Calu3 (cell line): ENCODE data around the gene TMEM128. TPM values are rescaled to one million over a fixed set of nuclear protein-coding genes. Genes with fewer than 3 reads are reported as not detected.
"Not testable (repeated sequence)": the region's sequence is repeated elsewhere in the genome, so short reads cannot be mapped to it uniquely, and the experiment has no call there.

Source experiments
- BruUV-seq: library from RNA; stranded (reverse); fragments of 400-500 nt; replicated peaks from 2 replicates; lab custom pipeline; 2021; lab: Mats Ljungman, UMichigan
- CTCF ChIA-PET: fragments of 300-600 bp; sonication (Branson Sonifier 250); formaldehyde crosslinking; loops from one replicate; lab custom pipeline; 2022; ENCODE audit warnings: antibody characterized with exemption; lab: Charles Lee
- DNase-seq: peaks from one replicate; pipeline ENCODE4 v3.0.0; 2022
- H3K27ac Mint-ChIP-seq: one replicate; pipeline ENCODE4 v1.8.0; 2022; ENCODE audit warnings: mixed read lengths; ENCODE audit not compliant: unreplicated experiment
- H3K27me3 Mint-ChIP-seq: one replicate; pipeline ENCODE4 v1.8.0; 2022; ENCODE audit warnings: mixed read lengths; ENCODE audit not compliant: unreplicated experiment
- H3K36me3 Mint-ChIP-seq: one replicate; pipeline ENCODE4 v1.8.0; 2022; ENCODE audit warnings: mild to moderate bottlenecking, moderate library complexity, mixed read lengths; ENCODE audit not compliant: insufficient read depth, unreplicated experiment
- H3K4me1 Mint-ChIP-seq: one replicate; pipeline ENCODE4 v1.8.0; 2022; ENCODE audit warnings: mild to moderate bottlenecking, low read depth, mixed read lengths; ENCODE audit not compliant: unreplicated experiment
- H3K4me3 Mint-ChIP-seq: one replicate; pipeline ENCODE4 v1.8.0; 2022; ENCODE audit warnings: mild to moderate bottlenecking, low read depth, moderate library complexity, mixed read lengths; ENCODE audit not compliant: unreplicated experiment
- H3K9me3 Mint-ChIP-seq: one replicate; pipeline ENCODE4 v1.8.0; 2022; ENCODE audit warnings: low read depth, mixed read lengths; ENCODE audit not compliant: unreplicated experiment
- CTCF ChIP-seq: fragments of 200-600 bp; IDR thresholded peaks from one replicate; pipeline ENCODE4 v1.8.0; 2022; ENCODE audit warnings: antibody characterized with exemption; ENCODE audit not compliant: unreplicated experiment
- intact Hi-C: fragments of 100-400 bp; cut with micrococcal nuclease; formaldehyde crosslinking; loops from one replicate; pipeline ENCODE4 v1.10.0; 2022; ENCODE audit not compliant: unreplicated experiment
- total RNA-seq: library from RNA; stranded (reverse); gene quantifications from 2 replicates; pipeline ENCODE4 v1.2.3, GENCODE V29; 2022

The TMEM128 gene
- total RNA-seq, 1 experiment from 2014 or later: 15.1 TPM

GRCh38 chr4:4217113-4217512, 30.9 kb downstream of the TMEM128 start:
- intact Hi-C loops: no loop called here
- TF ChIP-seq CTCF: no peak
- no peaks in the 10 kb centered on the region for H3K4me1 Mint-ChIP-seq
- no peak for DNase-seq
- no peaks in the 10 kb centered on the region for H3K36me3 Mint-ChIP-seq
- no peaks in the 10 kb centered on the region for H3K9me3 Mint-ChIP-seq
- no peak overlapping the region for H3K4me3 Mint-ChIP-seq
- peaks cover 24% of the 10 kb centered on the region for H3K27me3 Mint-ChIP-seq
- no TSS peak for BruUV-seq
- CTCF ChIA-PET: no interaction called here
- H3K27ac Mint-ChIP-seq: no peak overlapping the region

GRCh38 chr4:4216648-4217047, 31.4 kb downstream of the TMEM128 start:
- Mint-ChIP-seq H3K4me1 (no peaks in the 10 kb centered on the region), H3K4me3 (no peak overlapping the region), H3K27me3 (peaks cover 24% of the 10 kb centered on the region), H3K27ac (no peak overlapping the region), H3K9me3 (no peaks in the 10 kb centered on the region), H3K36me3 (no peaks in the 10 kb centered on the region)
- DNase-seq: no peak
- BruUV-seq: no TSS peak
- no peak for TF ChIP-seq CTCF
- intact Hi-C loops: no loop called here
- CTCF ChIA-PET: no interaction called here

GRCh38 chr4:4213674-4214073, 34.3 kb downstream of the TMEM128 start:
- peaks cover 43% of the 10 kb centered on the region for H3K27me3 Mint-ChIP-seq
- CTCF ChIA-PET, H3K9me3 Mint-ChIP-seq, H3K36me3 Mint-ChIP-seq, BruUV-seq, H3K4me1 Mint-ChIP-seq, DNase-seq, H3K27ac Mint-ChIP-seq, H3K4me3 Mint-ChIP-seq, intact Hi-C loops: not testable (repeated sequence)

GRCh38 chr4:4206204-4206603, 41.8 kb downstream of the TMEM128 start:
- DNase-seq: no peak
- intact Hi-C loops: no loop called here
- Mint-ChIP-seq H3K27me3 (peaks cover 76% of the 10 kb centered on the region), H3K4me1 (no peaks in the 10 kb centered on the region), H3K9me3 (no peaks in the 10 kb centered on the region), H3K4me3 (no peak overlapping the region), H3K36me3 (no peaks in the 10 kb centered on the region), H3K27ac (no peak overlapping the region)
- no peak for TF ChIP-seq CTCF
- CTCF ChIA-PET: no interaction called here
- no TSS peak for BruUV-seq

GRCh38 chr4:4204401-4204745, 43.6 kb downstream of the TMEM128 start:
- Mint-ChIP-seq H3K27me3 (peaks cover 60% of the 10 kb centered on the region), H3K36me3 (no peaks in the 10 kb centered on the region), H3K27ac (no peak overlapping the region), H3K4me1 (no peaks in the 10 kb centered on the region), H3K9me3 (no peaks in the 10 kb centered on the region), H3K4me3 (no peak overlapping the region)
- BruUV-seq: no TSS peak
- intact Hi-C loops: no loop called here
- CTCF ChIA-PET: no interaction called here
- no peak for TF ChIP-seq CTCF
- no peak for DNase-seq
